HG02798 (cell line): ENCODE data around the gene TNNI2.
"Not testable (repeated sequence)": the region's sequence is repeated elsewhere in the genome, so short reads cannot be mapped to it uniquely, and the experiment has no call there.

Experiments
- ATAC-seq: cut with Tn5 transposase; IDR thresholded peaks from one replicate; pipeline ENCODE4 v1.9.1; 2021; ENCODE audit warnings: mild to moderate bottlenecking; ENCODE audit not compliant: unreplicated experiment, poor library complexity

Gene TNNI2

DNA sequence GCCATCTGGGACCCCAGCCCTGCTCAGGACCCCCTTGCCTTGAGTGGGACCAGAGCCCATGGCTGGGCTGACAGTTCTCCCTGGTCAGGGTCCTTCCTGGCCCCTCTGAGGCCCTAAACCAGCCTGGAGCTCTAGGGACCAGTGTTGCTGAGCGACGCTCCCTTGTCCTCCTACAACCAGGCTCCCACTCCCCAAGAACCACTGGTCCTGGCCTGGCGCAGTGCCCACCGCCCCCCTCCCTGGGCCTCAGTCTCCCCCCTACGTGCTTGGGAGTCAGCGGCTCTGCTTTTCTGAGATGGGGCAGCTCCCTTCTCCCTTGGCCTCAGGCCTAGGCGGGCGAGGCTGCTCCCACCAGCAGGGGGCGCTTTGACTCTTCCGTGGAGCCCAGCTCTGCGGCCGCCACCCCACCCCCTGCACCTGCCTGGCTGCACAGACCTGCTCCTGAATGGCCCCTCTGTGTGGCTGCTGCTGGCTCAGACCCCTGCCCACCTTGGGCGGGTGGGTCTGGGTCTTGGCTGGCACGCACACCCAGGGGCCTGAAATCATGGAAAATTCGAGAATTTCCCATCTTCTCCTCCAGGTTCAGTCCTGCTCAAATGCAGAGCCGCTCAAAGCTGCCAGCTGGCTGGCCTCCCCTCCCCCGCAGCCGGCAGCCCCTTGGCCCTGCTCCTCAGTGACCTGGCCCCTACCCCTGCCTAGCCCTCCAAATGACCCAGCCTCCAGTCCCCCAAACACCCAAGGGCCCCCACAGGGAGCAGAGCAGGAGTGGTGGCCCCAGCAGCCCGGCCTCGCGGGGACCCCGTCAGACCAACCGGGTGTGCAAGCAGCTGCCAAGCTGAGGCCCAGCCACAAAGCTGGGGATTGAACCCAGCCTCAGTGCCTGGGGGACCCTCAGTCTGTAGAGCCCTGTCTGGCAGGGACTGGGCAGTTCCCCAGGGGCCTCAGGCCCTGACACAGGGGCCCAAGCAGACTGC is 43.8 kb downstream of the TNNI2 start:
- ATAC-seq: peak; percentile 56

DNA sequence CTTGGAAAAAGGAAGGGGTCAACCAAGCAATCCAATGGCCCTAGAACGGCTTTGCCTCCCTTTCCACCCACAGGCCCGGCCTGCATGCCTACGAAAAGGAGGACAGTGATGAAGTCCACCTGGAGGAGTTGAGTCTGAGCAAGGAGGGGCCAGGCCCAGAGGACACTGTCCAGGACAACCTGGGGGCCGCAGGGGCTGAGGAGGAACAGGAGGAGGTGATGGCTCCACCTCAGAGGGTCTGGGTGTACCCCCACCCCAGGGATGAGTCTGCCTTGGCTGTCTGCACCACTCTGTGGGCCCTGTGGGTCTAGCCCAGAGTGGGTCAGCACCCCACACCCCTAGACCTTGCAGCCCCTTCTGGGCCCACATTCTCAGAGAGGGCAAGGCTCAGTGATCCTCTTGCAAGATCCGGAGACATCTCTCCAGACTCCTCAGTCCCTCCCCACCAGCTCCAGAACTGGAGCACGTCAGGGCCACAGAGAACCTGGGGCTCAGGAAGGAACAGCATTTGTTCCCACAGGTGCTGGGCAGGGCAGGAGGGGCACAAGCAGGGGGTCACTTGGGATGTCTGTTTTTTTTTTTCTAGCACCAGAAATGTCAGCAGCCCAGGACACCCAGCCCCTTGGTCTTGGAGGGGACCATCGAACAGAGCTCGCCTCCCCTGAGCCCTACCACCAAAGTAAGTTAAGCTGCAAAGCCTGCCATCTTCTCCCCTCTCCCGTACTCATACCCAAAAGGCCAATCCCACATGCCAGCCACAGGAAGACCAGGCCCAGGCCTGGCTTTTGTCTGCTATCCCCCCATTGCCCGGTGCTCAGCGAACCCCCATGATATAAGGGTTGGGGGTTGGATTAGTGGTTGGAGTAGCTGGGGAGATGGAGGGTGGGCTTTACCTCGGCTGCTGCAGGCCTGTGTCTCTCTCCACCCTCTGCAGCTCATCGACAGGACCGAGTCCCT is 44.8 kb downstream of the TNNI2 start:
- ATAC-seq: no peak

DNA sequence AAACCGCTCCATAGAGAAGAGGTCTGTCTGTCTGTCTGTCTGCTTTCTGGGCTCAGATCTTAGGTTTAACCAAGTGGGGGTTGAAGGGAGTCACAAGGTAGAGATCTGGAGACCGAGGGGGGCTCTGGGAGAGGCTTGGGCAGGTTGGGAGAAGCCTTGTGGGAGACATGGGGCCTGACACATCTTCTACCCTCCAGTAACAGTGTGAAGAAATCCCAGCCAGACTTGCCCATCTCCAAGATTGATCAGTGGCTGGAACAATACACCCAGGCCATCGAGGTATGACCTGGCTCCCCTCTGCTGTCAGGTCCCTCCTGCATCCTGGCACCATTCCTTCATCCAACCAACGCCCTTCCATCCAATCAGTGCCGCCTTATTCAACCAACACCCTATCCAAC is 45.5 kb downstream of the TNNI2 start:
- no peak for ATAC-seq

DNA sequence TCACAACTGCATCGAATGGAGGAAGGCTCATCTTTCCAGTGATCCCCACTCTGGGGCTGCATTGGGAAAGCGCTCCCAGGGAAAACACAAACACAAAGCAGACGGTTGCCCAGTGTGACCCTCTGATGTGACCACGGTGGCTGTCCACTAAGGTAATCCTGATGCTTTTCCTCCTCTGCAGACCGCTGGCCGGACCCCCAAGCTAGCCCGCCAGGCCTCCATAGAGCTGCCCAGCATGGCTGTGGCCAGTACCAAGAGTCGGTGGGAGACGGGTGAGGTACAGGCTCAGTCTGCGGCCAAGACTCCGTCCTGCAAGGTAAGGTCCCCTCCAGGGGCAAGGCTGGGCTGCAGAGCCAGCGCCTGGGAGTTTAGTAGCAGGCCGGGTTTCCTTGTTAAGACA is 47.8 kb downstream of the TNNI2 start:
- ATAC-seq: not testable (repeated sequence)

DNA sequence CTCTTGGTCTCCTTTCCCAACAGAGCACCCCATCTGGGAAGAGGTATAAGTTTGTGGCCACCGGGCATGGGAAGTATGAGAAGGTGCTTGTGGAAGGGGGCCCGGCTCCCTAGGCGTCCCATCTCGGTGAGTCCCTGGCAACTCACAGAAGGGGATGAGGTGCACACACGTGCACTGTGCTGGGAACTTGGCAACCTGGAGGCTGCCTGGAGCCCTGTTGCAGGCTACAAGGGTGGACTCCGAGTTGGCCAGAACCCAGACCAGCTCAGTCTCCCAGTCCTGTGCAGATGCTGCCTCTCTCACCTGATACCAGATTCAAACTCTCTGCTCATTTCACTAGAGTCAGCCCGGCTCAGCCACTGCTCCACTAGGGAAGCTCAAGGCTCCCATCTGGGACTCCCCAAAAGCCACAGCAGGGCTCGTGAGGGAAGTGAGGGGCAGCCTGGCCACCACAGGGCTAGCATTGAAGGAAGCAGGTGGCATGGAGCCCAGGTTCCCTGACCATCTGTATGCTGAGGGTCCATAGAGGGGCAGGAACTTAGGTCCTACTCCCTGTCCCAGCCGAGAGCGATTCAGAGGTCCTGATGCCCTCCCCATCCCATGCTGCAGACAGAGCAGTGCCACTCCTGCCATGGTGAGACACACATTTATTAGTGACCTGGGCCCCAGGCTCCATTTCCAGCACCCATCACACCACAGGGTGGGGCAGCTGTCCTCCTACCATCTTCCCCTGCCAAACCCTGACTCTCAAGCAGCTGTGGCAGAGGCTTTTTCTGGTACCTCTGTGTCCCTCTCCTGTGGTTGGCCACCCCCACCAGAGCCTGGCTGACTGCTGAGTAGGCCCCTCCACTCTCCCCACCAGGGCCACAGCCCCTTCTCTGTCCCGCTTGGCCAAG is 48.9 kb downstream of the TNNI2 start:
- ATAC-seq: no peak

DNA sequence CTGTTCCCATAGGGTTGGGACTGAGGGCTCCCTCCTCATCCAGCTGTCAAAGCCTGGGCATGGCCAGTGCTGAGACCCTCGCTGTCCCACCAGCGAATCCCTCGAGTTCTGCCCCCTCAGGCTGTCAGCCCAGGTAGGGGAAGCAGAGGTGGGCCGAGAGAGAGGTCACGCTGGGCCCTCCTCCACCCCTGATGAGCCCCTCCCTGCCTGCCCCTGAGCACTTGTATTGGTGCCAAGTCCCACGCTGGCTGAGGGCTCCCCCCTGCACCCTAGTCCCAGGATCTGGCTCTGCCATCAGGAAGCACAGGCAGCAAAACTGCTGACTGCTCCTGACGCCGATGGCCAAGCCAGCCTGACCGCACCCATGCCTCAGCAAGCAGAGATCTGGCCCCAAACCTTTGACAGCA is 49.6 kb downstream of the TNNI2 start:
- ATAC-seq: no peak

DNA sequence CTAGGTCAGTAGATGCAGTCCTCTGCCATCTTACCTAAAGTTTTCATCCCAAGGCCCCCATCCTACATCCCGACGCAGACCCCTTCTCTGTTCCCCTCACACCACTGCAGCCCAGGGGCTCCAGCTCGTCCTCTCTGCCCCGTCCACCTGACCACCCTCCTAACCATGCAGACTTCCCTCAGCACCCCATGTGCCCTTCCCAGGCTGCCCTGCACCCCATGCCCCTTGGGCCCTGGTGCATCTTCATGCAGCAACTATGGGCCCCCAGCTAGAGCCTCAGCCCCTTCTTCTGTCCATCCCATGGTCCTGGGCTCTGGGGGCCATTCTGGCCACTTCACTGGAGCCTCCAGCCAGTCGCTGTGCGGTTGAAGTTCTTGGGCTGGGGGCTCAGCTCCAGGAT is 50.0 kb downstream of the TNNI2 start:
- no peak for ATAC-seq

DNA sequence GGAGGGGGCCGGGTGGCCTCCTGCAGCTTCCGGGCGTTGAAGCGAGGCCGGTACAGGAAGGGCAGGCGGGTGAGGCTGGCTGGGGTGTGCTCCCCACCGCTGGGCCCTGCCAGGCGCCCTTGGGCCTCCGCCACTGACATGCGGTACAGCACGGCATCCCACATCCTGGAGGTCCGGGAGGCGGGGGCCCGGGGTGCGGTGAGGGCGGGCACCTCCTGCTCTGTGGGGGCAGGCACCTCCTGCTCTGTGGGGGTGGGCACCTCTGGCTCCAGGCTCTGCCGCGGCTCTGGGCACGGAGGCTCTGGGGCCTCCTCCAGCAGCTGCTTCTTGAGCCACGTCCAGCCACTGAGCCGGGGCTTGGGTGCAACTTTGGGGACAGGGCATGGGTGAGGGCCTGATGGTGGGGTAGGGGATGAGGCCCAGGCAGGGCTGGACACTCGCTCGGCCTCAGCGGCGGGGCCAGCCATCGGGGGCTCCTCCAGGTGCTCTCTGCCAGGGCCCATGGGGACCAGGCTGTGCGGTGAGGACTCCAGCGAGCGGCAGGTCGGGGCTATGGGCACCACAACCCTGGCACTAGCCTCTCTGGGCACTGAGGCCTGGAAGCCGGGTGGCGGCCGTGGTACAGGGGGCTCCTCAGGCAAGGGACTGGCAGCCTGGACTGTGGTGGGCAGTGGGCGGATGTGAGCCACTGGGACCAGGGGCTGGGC is 50.6 kb downstream of the TNNI2 start:
- ATAC-seq: no peak

DNA sequence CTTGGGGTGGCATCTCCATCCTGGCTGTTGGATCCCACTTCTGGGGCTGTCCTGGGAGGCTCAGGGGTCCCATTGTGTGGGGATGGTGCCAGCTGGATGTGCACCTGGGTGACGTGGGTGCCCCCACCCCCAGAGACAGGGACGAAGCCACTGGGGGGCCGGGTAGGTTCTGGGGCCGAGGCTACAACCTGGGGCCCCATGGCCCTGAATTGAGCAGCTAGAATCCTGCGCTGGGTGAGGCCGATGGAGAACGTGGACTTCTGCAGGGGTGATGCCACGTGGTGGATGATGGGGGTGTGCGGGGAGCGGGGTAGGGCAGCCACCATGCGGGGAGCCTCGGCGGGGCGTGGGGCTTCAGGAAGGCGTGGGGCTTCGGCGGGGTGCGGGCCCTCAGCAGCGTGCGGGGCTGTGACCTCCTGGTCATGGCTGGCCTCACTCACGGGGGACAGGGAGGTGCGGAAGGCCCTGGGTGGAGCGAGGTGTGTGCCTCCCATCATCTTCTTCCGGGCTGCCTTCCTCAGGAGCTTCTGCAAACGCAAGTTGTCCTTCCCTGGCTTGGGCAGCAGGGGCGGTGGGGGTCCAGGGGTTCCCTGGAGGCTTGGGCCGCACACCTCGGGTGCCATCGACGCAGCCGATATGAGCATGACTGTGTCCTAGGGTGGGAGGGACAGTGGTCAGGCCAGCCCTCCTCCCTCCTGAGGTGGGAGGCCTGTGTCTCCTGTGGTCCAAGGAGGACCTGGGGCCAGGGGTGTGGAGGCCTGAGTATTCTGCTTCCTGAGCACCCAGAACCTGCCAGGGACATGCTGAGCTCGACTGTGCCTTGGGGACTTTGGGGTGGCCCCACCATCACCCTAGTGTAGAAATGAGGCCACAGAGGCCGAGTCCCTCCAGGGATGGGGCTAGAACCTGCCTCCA is 51.4 kb downstream of the TNNI2 start:
- no peak for ATAC-seq
